Measurements from ENCODE around the gene FNDC3B. TPM values are rescaled to one million over a fixed set of nuclear protein-coding genes. Genes with fewer than 3 reads are reported as not detected.

The FNDC3B gene
- total RNA-seq, 2 donors from 2014 or later, result 9.2 to 17.1 TPM

DNA sequence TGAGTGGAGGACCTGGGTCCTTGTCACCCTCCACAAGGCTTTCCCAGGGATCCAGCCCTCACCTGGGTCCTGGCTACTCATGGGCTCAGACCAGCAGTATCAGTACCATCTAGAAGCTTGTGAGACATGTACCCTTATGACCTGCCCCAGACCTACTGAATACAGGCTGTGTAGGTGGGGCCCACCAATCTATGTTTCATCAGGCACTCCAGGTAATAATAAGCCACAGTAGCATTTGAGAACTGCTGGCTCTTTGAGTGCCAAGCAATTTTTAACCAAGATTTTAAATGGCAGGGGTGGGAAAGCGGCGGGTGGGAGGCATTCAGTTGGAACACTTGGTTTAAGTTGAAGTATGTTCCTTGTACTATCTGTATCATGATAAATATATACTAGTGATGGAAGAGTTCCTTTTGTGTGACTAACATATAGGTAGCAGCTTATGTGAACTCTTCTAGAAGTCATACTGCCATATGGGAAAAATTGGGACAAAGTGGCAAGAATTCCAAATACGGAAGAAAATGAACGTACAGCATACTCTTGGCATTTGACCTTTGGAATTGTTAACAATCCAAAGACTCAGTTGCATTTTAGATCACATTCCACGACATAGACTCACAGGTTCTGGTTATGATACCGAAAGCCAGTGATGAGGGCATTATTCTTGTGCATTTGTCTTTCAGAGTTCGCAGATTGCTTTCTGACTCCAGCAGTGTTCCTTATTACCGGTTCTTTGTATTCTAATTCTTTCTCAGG, 218.4 kb downstream of the FNDC3B start:
- ATAC-seq (no peak), DNase-seq (ENCODE audit: low spot score in 2 of 2) (no peak)
- peaks cover 8 to 15% of the 10 kb centered on the region in 2 donors for H3K36me3 Mint-ChIP-seq
- H3K27ac Mint-ChIP-seq, result no peak overlapping the region
- H3K9me3 Mint-ChIP-seq, result no peaks in the 10 kb centered on the region

DNA sequence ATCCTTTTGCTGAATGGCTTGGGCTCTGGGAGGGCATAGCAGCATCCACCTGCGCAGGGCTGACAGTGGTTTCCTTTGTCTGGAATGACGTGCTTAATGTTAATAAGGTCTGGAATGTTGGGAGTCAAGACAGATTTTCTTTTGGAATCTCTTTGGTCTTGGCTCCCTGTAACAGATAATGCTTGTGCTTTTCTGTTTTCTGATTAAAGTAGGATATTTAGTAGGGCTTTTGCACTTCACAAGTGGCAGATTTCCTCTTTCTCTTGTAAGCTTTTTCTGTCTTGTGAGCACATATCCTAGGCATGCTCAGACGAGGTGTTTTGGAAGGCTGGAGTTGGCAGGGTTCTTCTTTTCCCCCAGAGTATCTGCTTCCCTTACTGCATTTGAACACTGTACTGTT, 219.2 kb downstream of the FNDC3B start:
- Mint-ChIP-seq H3K9me3 (no peaks in the 10 kb centered on the region), H3K27ac (no peak overlapping the region), H3K36me3 (peaks cover 8 to 15% of the 10 kb centered on the region in 2 donors)
- no peak for DNase-seq (ENCODE audit: low spot score in 2 of 2)
- no peak for ATAC-seq

DNA sequence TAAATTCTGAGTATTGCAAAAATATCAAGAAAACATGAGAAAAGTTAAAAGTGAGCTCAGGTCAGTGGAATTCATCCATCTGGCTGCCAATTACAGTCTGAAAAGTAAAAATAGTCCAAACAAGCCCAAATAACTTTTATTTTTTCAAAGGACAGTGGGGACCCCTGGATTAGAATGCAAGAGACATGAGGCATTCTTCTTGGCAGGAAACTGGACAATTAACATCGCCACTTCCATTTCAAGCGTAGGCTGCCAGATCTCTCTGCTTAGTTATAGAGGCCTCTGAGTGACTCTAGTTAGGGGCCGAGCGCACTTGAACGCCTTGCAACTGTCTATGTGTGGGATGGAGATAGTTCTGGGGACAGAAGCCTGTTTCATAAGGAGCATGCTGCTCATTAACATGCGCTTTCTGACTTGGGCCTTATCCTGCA, 219.7 kb downstream of the FNDC3B start:
- no peak for DNase-seq (ENCODE audit: low spot score in 2 of 2)
- peaks cover 8 to 15% of the 10 kb centered on the region in 2 donors for H3K36me3 Mint-ChIP-seq
- H3K27ac Mint-ChIP-seq, result no peak overlapping the region

DNA sequence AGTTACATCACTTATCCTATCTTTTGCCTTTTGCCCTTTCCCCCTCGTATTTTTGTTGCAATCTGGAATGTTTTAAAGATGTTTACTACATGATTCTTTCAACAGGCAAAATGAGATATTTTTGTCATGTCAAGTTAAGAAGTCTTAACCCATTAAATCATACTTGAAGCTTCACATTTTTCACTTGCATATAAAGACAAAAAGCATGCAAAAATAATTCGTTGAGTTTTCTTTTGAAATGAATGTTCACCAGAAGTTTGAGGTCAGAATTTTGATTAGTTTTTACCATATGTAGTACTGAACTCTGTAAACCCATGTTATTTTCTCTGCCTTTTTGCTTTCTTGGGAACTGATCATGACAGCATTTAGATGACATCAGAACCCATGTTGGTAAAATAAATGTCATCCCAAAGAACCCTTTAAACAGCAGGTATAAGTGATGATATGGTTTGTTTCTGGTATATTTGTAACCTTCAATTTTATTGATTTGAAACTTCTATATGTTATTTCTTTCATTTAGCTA, 220.4 kb downstream of the FNDC3B start:
- DNase-seq (ENCODE audit: low spot score in 2 of 2) (no peak), ATAC-seq (no peak)
- Mint-ChIP-seq H3K9me3 (no peaks in the 10 kb centered on the region), H3K27ac (no peak overlapping the region), H3K36me3 (peaks cover 8 to 15% of the 10 kb centered on the region in 2 donors)

More for the DNA sequence above, 219.7 kb downstream of the FNDC3B start:
- no peak for ATAC-seq
- H3K9me3 Mint-ChIP-seq, result no peaks in the 10 kb centered on the region

- no peak for ATAC-seq
- Mint-ChIP-seq H3K36me3 (peaks cover 8 to 15% of the 10 kb centered on the region in 2 donors), H3K27ac (no peak overlapping the region), H3K9me3 (no peaks in the 10 kb centered on the region)
- DNase-seq (ENCODE audit: low spot score in 2 of 2), result no peak
Observed at GRCh38 chr3:172260381-172260780, 221.0 kb downstream of the FNDC3B start.

GRCh38 chr3:172261054-172261453, 221.7 kb downstream of the FNDC3B start:
- no peak for ATAC-seq
- no peak overlapping the region for H3K27ac Mint-ChIP-seq
- H3K36me3 Mint-ChIP-seq, result peaks cover 8 to 10% of the 10 kb centered on the region in 2 donors
- H3K9me3 Mint-ChIP-seq, result no peaks in the 10 kb centered on the region
- no peak for DNase-seq (ENCODE audit: low spot score in 2 of 2)

DNA sequence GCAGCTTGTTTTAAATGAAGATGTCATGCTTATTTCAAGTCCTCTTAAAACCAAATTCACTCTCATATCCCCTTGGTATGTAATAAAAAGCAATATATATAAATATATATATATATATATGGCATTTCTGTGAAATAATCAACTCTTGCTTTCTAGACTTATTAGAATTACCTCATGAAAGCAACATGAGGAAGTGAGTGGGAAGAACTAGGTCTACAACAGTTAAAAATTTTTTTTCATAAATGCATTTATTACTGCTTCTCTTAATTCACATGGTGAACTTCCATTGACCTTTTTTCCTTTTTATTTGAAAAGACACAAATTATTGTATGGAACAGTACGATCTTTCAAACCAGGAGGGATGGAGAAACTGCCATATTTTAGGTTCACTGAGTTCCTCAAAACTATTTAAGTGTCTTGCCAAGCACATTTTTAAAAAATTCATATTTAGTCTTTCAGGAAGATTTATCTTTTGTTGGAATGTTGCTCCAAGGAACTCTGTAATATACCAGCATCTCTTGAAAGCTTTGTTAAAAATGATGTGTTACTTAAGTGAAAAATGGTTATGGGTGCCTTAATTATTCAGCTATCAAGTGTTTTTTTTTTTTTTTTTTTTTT, 223.7 kb downstream of the FNDC3B start:
- no peak overlapping the region for H3K27ac Mint-ChIP-seq
- DNase-seq (ENCODE audit: low spot score in 2 of 2) (no peak), ATAC-seq (no peak)
- H3K36me3 Mint-ChIP-seq, result peaks cover 8 to 10% of the 10 kb centered on the region in 2 donors
- no peaks in the 10 kb centered on the region for H3K9me3 Mint-ChIP-seq

- Mint-ChIP-seq H3K9me3 (no peaks in the 10 kb centered on the region), H3K27ac (no peak overlapping the region), H3K36me3 (peaks cover 8 to 10% of the 10 kb centered on the region in 2 donors)
- ATAC-seq (no peak), DNase-seq (ENCODE audit: low spot score in 2 of 2) (no peak)
Observed at GRCh38 chr3:172263781-172264486, 224.6 kb downstream of the FNDC3B start.

DNA sequence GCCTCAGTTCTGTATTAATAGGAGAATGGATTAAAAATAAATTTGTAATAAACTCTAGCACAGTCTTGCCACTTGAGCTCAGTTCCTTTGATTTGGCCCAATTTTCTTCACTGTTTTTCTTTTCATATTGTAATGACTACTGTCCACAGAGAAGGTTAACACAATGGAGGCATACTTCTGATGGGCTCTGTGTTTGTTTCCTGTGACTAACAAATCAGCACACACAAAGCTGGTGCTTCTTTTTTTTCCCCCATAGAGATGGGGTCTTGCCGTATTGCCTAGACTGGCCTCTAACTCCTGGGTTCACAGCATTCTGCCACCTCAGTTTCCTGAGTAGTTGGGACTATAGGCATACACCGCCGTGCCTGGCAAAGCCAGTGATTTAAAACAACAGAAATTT, 226.7 kb downstream of the FNDC3B start:
- H3K27ac Mint-ChIP-seq, result no peak overlapping the region
- ATAC-seq, result no peak

GRCh38 chr3:172268425-172268824, 229.0 kb downstream of the FNDC3B start:
- Mint-ChIP-seq H3K9me3 (no peaks in the 10 kb centered on the region), H3K27ac (no peak overlapping the region), H3K36me3 (peaks cover 0 to 4% of the 10 kb centered on the region in 2 donors)
- ATAC-seq, result no peak
- DNase-seq (ENCODE audit: low spot score in 2 of 2), result no peak

More for the DNA sequence above, 226.7 kb downstream of the FNDC3B start:
- DNase-seq (ENCODE audit: low spot score in 2 of 2), result no peak
- Mint-ChIP-seq H3K36me3 (peaks cover 8 to 10% of the 10 kb centered on the region in 2 donors), H3K9me3 (no peaks in the 10 kb centered on the region)

DNA sequence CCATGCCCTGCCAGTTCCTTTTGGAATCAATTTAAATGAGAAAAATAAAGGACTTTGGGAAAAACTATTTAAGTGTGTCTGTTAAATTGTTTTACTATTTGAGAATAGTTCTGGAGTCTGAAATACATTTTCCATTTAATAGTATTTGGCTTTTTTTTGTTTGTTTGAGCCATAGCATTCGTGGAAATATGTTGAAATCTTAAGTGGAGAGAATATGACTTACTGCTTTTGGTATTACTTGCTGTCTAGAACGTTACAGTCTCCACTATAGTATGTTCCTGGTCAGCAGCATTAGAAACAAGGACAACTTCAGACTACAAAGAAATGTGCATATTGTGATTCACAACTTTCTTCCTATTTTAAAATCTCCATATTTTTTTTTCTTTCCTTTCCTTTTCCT, 229.5 kb downstream of the FNDC3B start:
- no peak for DNase-seq (ENCODE audit: low spot score in 2 of 2)
- no peak for ATAC-seq
- H3K27ac Mint-ChIP-seq, result no peak overlapping the region
- no peaks in the 10 kb centered on the region for H3K9me3 Mint-ChIP-seq
- H3K36me3 Mint-ChIP-seq, result peaks cover 0 to 4% of the 10 kb centered on the region in 2 donors

GRCh38 chr3:172270557-172271166, 231.3 kb downstream of the FNDC3B start:
- Mint-ChIP-seq H3K36me3 (peaks cover 0 to 4% of the 10 kb centered on the region in 2 donors), H3K9me3 (no peaks in the 10 kb centered on the region), H3K27ac (no peak overlapping the region)
- ATAC-seq (no peak), DNase-seq (ENCODE audit: low spot score in 2 of 2) (no peak)

- peaks cover 0 to 4% of the 10 kb centered on the region in 2 donors for H3K36me3 Mint-ChIP-seq
- H3K9me3 Mint-ChIP-seq, result no peaks in the 10 kb centered on the region
- no peak for ATAC-seq
- no peak overlapping the region for H3K27ac Mint-ChIP-seq
- no peak for DNase-seq (ENCODE audit: low spot score in 2 of 2)
Observed at GRCh38 chr3:172271386-172271976, 232.1 kb downstream of the FNDC3B start.

DNA sequence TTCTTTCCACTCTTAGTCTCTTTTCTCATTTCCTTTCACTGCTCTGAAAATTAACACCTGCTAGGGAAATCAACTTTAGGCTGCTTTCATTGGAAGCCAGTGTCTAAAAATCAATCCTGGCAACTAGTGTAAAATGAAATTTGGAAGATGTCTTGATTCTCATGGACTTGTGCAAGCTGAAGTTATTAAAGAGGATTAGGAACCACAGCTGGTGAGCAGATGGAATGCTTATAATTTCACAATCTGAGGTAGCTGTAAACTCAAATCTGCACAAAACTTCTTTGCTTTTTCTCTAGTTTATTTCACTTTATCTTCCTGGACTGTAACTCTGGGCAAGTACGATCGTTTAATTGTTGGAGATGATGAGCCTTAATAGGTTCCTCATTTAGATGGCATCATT, 233.3 kb downstream of the FNDC3B start:
- H3K36me3 Mint-ChIP-seq, result no peaks in the 10 kb centered on the region
- no peak for ATAC-seq
- no peak overlapping the region for H3K27ac Mint-ChIP-seq
- no peaks in the 10 kb centered on the region for H3K9me3 Mint-ChIP-seq
- no peak for DNase-seq (ENCODE audit: low spot score in 2 of 2)

DNA sequence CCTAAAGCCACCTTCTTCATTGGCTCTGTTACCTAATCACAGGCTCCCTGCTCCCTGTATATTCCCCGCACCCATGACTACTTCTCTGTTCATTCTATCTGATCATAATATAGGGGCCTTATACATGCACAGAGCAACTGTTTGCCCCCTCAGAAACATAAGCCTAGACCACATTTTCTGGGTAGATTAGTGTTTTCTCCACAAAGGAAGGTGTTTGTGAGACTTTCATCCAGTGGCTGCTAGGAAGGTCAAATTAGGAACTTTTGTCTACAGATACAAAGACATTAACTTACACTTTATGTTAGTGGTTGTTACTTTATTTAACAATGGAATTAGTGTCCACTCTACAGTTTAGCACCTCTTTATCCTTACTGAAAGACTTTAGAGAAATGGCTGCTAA, 234.0 kb downstream of the FNDC3B start:
- no peak for ATAC-seq
- no peak for DNase-seq (ENCODE audit: low spot score in 2 of 2)
- Mint-ChIP-seq H3K36me3 (no peaks in the 10 kb centered on the region), H3K9me3 (no peaks in the 10 kb centered on the region), H3K27ac (no peak overlapping the region)

DNA sequence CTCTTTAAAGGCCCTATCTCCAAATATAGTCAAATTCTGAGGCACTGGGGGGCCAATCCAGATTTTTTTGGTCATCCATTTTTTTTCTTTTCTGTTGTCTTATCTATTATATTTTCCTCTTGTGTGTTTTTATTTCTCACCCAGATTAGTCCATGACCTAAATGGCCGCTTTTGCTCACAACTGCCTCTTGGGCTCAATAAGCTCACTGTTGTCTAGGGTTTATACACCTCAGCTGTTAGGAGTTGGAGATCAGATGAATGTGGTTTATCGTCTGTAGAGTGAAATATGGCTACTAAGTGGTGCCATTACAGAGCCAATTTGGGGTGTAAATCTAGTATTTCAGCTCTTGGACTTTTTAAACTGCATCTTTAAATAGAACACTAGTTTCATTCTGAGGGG, 235.5 kb downstream of the FNDC3B start:
- Mint-ChIP-seq H3K9me3 (no peaks in the 10 kb centered on the region), H3K27ac (no peak overlapping the region), H3K36me3 (no peaks in the 10 kb centered on the region)
- no peak for DNase-seq (ENCODE audit: low spot score in 2 of 2)
- no peak for ATAC-seq

Data from activated naive CD4-positive, alpha-beta T cell treated with anti-CD3 and anti-CD28 coated beads, Interleukin-2, amount 50 U/mL, for 72 hours (primary cell).